HUES6 (cell line): ENCODE measurements around the gene TXNDC2.

Source experiments
- H3K27ac ChIP-seq: 2 replicates; pipeline ENCODE4 v1.7.0; 2013; ENCODE audit warnings: low read depth, mild to moderate bottlenecking, low read length, inconsistent platforms
- H3K27me3 ChIP-seq: 2 replicates; pipeline ENCODE4 v1.6.1; 2013; ENCODE audit warnings: low read length; ENCODE audit not compliant: control insufficient read depth, insufficient read depth
- H3K36me3 ChIP-seq: 2 replicates; pipeline ENCODE4 v1.6.1; 2013; ENCODE audit warnings: low read length; ENCODE audit not compliant: control insufficient read depth, insufficient read depth
- H3K4me1 ChIP-seq: 2 replicates; pipeline ENCODE4 v1.6.1; 2013; ENCODE audit warnings: low read length; ENCODE audit not compliant: control insufficient read depth, insufficient read depth
- H3K4me3 ChIP-seq: 2 replicates; pipeline ENCODE4 v1.5.1; 2013; ENCODE audit warnings: low read depth, low read length
- H3K9ac ChIP-seq: one replicate; pipeline ENCODE4 v1.6.1; 2013; ENCODE audit warnings: mild to moderate bottlenecking, low read length
- H3K9me3 ChIP-seq: 2 replicates; pipeline ENCODE4 v1.6.1; 2013; ENCODE audit warnings: low read depth, low read length; ENCODE audit not compliant: control insufficient read depth, insufficient read depth

The TXNDC2 gene

GRCh38 chr18:9934274-9934673 is 48.5 kb downstream of the TXNDC2 start:
- H3K27ac ChIP-seq: 0 out of 2 replicates have a peak overlapping the region, but pooled peaks have one; percentile 27
- no peaks in the 10 kb centered on the region for H3K9me3 ChIP-seq
- peaks cover 59% of the 10 kb centered on the region for H3K36me3 ChIP-seq
- H3K9ac ChIP-seq: no peak overlapping the region
- H3K27me3 ChIP-seq: no peaks in the 10 kb centered on the region
- peaks cover 5% of the 10 kb centered on the region for H3K4me1 ChIP-seq
- no peak overlapping the region for H3K4me3 ChIP-seq
